ENCODE results near the gene TBX2. TPM values are rescaled to one million over a fixed set of nuclear protein-coding genes. Genes with fewer than 3 reads are reported as not detected.

The TBX2 gene
- total RNA-seq, 1 donor from 2014 or later = 24.6 TPM

- DNase-seq (ENCODE audit: low spot score) = no peak
Observed at GRCh38 chr17:61402073-61402541, 2.5 kb downstream of the TBX2 start.

DNA sequence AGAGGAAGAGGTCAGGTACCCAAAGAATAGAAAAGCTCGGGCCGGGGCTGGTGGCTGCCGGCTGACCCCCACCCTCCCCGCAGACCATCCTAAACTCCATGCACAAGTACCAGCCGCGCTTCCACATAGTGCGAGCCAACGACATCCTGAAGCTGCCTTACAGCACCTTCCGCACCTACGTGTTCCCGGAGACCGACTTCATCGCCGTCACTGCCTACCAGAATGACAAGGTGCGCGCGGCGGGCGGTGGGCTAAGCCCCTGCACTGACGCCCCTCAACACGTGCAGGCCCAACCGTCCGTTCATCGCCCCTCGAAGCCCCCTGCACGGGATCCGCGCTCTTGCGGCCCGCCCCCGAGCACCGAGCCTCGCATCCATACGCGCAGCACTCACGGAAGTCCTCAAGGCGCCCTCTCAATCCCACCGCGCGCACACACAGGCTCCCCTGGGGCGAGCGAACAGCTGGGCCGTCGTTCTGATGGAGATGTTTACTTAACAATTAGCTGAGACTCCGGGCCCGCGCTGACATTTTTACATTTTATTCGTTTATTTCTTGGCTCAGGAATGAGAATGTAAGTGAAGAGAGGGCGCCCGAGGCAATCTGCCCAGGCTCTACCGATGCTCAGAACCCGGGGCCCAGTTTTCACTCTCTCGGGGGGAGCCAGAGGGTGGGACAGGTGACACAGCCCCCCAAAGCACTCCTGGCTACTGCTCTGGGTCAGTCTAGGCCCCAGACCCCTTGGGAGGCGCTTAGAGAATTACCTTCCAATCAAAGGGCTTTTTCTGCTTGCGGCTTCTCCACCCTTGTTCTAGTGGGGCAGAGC lies 3.5 kb downstream of the TBX2 start:
- DNase-seq (ENCODE audit: low spot score) = peak; percentile 54

GRCh38 chr17:61403801-61404662 lies 4.4 kb downstream of the TBX2 start:
- peak; percentile 62 for DNase-seq (ENCODE audit: low spot score)

DNA sequence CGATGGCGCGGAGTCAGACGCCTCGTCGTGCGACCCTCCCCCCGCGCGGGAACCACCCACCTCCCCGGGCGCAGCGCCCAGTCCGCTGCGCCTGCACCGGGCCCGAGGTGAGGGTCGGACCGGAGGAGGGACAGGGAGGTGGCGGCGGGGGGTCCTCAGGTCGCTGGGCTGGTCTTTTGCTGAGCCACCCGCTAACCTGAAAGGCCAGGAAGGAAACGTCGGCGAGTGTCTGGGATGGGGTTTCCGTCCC lies 4.9 kb downstream of the TBX2 start:
- no peak for DNase-seq (ENCODE audit: low spot score)

DNA sequence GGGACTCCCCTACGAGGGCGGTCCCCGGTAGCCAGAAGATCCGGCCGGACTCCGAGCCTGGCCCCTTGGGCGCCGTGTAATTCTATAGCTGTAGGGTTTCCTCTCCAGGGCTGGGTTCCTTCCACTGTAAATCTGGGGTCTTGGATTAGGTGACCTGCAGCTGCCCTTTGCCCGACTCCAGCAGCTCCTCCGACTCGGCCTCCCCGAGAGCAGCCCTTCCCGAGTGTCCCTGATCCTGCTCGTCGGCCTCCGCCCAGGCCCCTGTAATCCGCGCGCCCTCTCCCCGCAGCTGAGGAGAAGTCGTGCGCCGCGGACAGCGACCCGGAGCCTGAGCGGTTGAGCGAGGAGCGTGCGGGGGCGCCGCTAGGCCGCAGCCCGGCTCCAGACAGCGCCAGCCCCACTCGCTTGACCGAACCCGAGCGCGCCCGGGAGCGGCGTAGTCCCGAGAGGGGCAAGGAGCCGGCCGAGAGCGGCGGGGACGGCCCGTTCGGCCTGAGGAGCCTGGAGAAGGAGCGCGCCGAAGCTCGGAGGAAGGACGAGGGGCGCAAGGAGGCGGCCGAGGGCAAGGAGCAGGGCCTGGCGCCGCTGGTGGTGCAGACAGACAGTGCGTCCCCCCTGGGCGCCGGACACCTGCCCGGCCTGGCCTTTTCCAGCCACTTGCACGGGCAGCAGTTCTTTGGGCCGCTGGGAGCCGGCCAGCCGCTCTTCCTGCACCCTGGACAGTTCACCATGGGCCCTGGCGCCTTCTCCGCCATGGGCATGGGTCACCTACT lies 5.5 kb downstream of the TBX2 start:
- DNase-seq (ENCODE audit: low spot score) = no peak

GRCh38 chr17:61405686-61406536 lies 6.3 kb downstream of the TBX2 start:
- no peak for DNase-seq (ENCODE audit: low spot score)

DNA sequence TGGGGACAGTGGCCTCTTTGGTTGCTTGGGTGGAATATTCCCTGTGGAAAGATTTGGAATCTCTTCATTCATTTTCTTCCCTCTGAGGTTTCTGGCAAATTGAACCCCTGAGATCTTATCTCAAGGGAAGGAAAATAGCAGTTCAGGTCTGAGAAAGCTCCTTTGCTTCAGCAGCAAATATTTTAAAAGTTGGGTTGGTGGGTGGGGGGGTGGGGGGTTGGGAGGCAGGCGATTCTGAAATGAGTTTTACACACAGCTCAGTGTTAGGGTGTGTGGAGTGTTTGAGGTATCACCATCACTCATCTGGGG lies 6.8 kb downstream of the TBX2 start:
- DNase-seq (ENCODE audit: low spot score) = no peak

- DNase-seq (ENCODE audit: low spot score) = no peak
Observed at GRCh38 chr17:61406971-61407911, 7.6 kb downstream of the TBX2 start.

GRCh38 chr17:61408151-61409041 lies 8.8 kb downstream of the TBX2 start:
- DNase-seq (ENCODE audit: low spot score) = peak; percentile 45

DNA sequence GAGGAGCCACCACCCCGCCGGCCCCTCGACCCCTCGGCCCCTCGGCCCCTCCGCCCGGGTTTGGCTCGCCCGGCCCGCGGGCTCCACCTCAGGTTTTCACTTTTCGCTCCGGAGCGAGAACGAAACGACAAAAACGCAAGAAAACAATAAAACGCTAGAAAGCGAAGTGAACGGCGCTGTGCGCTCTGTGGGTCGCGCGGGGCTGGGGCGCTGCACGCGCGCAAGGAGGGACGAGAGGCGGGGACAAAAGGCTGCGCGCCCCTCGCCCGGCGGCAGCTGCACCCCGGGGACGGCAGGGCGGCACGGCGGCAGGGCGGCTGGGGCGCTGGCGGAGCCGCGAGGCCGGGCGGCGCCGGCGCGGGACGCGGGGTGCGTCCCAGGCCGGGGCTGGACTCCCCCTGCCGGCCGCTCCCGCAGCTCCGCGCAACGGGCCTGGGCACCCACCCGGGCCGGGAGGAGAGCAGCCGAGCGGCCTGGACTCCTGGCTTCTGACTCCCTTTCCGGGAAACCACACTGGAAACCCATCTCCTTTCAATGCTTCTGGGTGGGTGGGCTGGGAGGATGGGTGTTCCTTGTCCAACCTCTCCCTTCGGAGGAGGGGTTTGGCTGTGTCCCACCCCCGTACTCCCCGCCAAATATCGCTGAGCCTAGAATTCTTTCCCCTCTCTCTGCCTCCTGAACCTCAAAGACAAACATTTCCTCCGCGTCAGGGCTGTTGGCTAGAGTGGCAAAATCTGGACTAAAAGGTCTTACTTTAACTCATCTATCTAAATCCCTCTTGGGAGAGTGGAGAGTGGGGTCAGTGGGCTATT lies 9.9 kb downstream of the TBX2 start:
- DNase-seq (ENCODE audit: low spot score) = peak; percentile 88

DNA sequence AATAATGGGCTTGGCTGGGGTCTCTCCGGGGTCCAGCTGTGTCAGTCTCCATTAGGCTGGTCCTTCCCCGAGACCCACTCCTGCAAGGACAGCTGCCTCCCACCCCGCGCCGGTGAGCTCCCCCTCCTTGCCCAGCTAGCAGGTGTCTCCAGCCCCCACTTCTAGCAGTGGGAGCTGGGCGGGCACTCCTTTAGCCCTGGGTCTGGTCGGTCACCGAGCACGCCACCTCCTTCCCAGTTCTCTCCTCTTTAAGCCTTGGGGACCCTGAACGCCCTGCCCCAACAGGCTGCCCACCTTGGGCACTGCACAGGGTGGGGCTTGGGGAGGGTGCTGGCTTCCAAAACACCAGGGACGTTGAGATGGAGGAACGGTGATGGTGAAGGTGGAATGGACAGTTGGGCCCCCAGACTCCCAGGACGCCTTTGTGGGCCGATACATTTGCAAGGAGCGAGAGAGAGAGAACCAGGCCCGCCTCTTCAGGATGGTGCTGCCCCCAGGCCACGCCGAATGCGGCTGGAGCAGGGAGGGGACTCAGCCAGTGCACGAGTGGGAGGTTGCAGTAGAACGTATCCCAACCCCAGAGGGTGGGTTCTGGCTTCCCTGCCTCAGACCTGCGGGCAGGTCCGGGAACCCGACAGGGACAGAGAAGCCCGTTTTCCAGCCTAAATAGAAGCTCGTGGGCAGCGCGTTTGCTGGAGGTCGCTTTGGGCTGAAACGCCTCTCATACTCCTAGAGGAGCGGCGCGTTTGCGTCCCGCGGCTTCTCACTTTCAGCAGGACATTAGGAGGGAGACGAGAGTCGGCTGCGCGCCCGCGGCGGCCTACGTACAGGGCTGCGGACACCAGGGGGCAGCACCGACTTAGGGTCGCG lies 10.7 kb downstream of the TBX2 start:
- DNase-seq (ENCODE audit: low spot score) = peak; percentile 88

DNA sequence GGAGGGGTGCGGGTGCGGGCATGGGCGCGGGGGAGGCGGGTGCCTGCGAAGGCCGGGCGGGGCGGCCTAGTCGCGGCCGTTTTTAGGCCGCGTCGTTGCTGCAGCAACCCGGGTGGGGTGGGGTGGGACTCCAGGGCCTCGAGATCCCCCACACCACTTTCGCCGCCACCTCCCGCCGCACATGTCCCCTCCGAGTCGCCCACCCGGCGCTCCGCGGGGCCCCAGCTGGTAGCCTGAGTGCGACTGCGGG lies 11.3 kb downstream of the TBX2 start:
- no peak for DNase-seq (ENCODE audit: low spot score)

- DNase-seq (ENCODE audit: low spot score) = peak; percentile 87
Observed at GRCh38 chr17:61411261-61412142, 11.9 kb downstream of the TBX2 start.

DNA sequence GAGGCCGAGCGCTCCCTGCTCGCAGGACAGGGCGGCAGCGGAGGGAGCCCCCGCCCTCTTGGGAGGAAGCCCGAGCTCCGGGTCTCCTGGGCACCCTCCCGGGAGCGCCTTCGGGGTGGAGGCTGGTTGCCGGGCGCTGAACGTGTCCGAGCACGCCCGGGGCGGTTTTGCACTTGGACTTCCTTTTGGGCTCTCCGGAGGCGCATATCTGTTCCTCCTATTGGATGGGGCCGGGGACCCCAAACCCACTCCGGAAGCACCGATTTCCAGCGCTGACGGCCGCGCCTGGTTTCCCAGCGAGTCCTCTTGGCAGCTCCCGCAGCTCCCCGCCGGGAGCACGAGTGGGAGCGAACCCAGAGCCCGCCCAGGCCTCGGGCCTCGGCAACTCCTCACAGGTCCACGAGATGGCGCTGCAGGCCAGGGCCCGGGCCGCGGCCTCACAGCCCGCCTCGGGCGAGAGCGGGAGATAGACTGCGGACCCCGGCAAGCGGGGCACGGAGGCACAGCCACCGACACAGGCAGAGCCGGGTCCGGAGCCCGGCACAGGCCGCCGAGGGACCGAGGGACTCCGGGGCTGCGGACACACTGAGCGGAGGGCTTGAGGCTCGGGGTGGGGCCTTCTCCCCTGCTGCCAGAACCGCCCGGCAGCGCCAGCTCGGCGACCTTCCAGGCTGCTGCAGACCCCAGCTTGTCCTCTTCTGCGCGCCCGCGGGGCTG lies 12.7 kb downstream of the TBX2 start:
- DNase-seq (ENCODE audit: low spot score) = peak; percentile 90

- peak; percentile 38 for DNase-seq (ENCODE audit: low spot score)
Observed at GRCh38 chr17:61412860-61413660, 13.4 kb downstream of the TBX2 start.

Measured in umbilical cord (tissue), 2 donors.